Endothelial cell of umbilical vein (primary cell): ENCODE measurements around the gene LGR4. TPM values are rescaled to one million over a fixed set of nuclear protein-coding genes. Genes with fewer than 3 reads are reported as not detected.
A peak's percentile ranks its signal among the peaks of the same experiment; 100 is the strongest.

Source experiments
- Bru-seq: library from RNA; stranded (reverse); fragments of 400-500 nt; gene quantifications from one replicate; lab custom pipeline; 2021; lab: Mats Ljungman, UMichigan
- BruChase-seq, 2 experiments: library from RNA; stranded (reverse); fragments of 400-500 nt; gene quantifications; one replicate each; lab custom pipeline; 2021; lab: Mats Ljungman, UMichigan
- BruUV-seq: library from RNA; stranded (reverse); fragments of 400-500 nt; replicated peaks from 2 replicates; lab custom pipeline; 2021; lab: Mats Ljungman, UMichigan
- CTCF ChIA-PET: fragments of 300-600, 350-600 bp; sonication (Branson Sonifier 250); formaldehyde crosslinking; loops from one replicate; lab custom pipeline; 2021; ENCODE audit warnings: antibody characterized with exemption, inconsistent platforms; lab: Charles Lee
- POLR2A ChIA-PET: fragments of 300-600, 350-600 bp; sonication (Branson Sonifier 250); formaldehyde crosslinking; loops from one replicate; lab custom pipeline; 2021; ENCODE audit warnings: antibody characterized with exemption, inconsistent platforms; lab: Charles Lee
- DNase-seq: peaks from one replicate; pipeline ENCODE4 v3.0.0-alpha.2; 2011; ENCODE audit warnings: low read depth, low spot score
- FAIRE-seq: peaks from 2 replicates; lab custom pipeline; 2011; peaks lifted over from hg19 to GRCh38; lab: Jason Lieb, UNC
- H2AFZ ChIP-seq: 2 replicates; pipeline ENCODE4 v1.6.0; 2012; ENCODE audit warnings: low read depth, low read length, control low read depth, inconsistent platforms
- H3K27ac ChIP-seq: 2 replicates; pipeline ENCODE4 v1.5.1; 2011; ENCODE audit warnings: low read depth, mild to moderate bottlenecking, control low read depth, low read length, moderate library complexity; ENCODE audit not compliant: insufficient read depth
- H3K27me3 ChIP-seq, 2 experiments: 2 replicates each; pipeline versions ENCODE4 v1.6.0 to v1.6.1; 2011; ENCODE audit warnings: low read length in 2 of 2, mixed read lengths in 1 of 2; ENCODE audit not compliant: control insufficient read depth in 2 of 2, insufficient read depth in 2 of 2
- H3K36me3 ChIP-seq, 2 experiments: 2 replicates in 1 of 2; 3 replicates in 1 of 2; pipeline ENCODE4 v1.5.1; 2011; ENCODE audit warnings: low read length in 2 of 2, mild to moderate bottlenecking in 1 of 2, moderate library complexity in 1 of 2; ENCODE audit not compliant: control insufficient read depth in 2 of 2, insufficient read depth in 2 of 2; ENCODE audit errors: extremely low read depth in 1 of 2
- H3K4me1 ChIP-seq: 3 replicates; pipeline ENCODE4 v1.5.1; 2011; ENCODE audit warnings: mild to moderate bottlenecking, low read length; ENCODE audit not compliant: control insufficient read depth, insufficient read depth; ENCODE audit errors: extremely low read depth
- H3K4me2 ChIP-seq: 2 replicates; pipeline ENCODE4 v1.6.1; 2011; ENCODE audit warnings: low read length, control low read depth, mixed read lengths; ENCODE audit not compliant: insufficient read depth
- H3K4me3 ChIP-seq, 3 experiments: fragments of 200-600 bp in 1 of 3; sonication (generic), shearing (Covaris generic) in 1 of 3; replicated peaks in 1 of 3; 2 replicates each; pipeline ENCODE4 v1.5.1; 2011 to 2016; ENCODE audit warnings: control low read depth in 3 of 3, low read length in 3 of 3, mild to moderate bottlenecking in 2 of 3, inconsistent platforms in 1 of 3, low read depth in 1 of 3, moderate library complexity in 1 of 3; ENCODE audit not compliant: insufficient read depth in 1 of 3
- H3K79me2 ChIP-seq: 2 replicates; pipeline ENCODE4 v1.6.0; 2012; ENCODE audit warnings: low read length, inconsistent platforms; ENCODE audit not compliant: control insufficient read depth, insufficient read depth
- H3K9ac ChIP-seq: replicated peaks from 2 replicates; pipeline ENCODE3; 2011; ENCODE audit warnings: low read length, control low read depth; ENCODE audit not compliant: insufficient read depth; ENCODE audit errors: extremely low read depth
- H3K9me1 ChIP-seq: replicated peaks from 3 replicates; pipeline ENCODE4 v1.6.0; 2011; ENCODE audit warnings: mild to moderate bottlenecking, low read length; ENCODE audit not compliant: control insufficient read depth, insufficient read depth; ENCODE audit errors: extremely low read depth
- H3K9me3 ChIP-seq: replicated peaks from 2 replicates; pipeline ENCODE4 v1.5.1; 2012; ENCODE audit warnings: low read length, inconsistent platforms; ENCODE audit not compliant: control insufficient read depth, insufficient read depth
- H4K20me1 ChIP-seq: replicated peaks from 2 replicates; pipeline ENCODE3; 2011; ENCODE audit warnings: mild to moderate bottlenecking, low read length; ENCODE audit not compliant: control insufficient read depth, insufficient read depth; ENCODE audit errors: extremely low read depth
- EZH2 ChIP-seq: IDR thresholded peaks from 2 replicates; pipeline ENCODE4 v1.6.1; 2012; ENCODE audit warnings: borderline replicate concordance, low read depth, mild to moderate bottlenecking, moderate library complexity, low read length, inconsistent platforms; ENCODE audit not compliant: severe bottlenecking
- GATA2 ChIP-seq: IDR thresholded peaks from 2 replicates; pipeline ENCODE4 v1.7.0; 2011; ENCODE audit warnings: low read depth, mild to moderate bottlenecking, moderate library complexity, mixed read lengths, low read length; ENCODE audit not compliant: insufficient read length, insufficient read depth
- POLR2A ChIP-seq: IDR thresholded peaks from 2 replicates; pipeline ENCODE4 v1.6.1; 2012; ENCODE audit warnings: low read depth, mild to moderate bottlenecking, control low read depth, low read length
- dilution Hi-C: fragments of 300-500 bp; cut with MboI; formaldehyde crosslinking; loops from one replicate; pipeline ENCODE4 v1.15.0; 2019; ENCODE audit warnings: low sequenced_read_pairs; ENCODE audit not compliant: extremely low pct_ligation_motif_present
- intact Hi-C: fragments of 100-400 bp; cut with micrococcal nuclease; formaldehyde crosslinking; loops from one replicate; pipeline ENCODE4 v1.10.0; 2022
- long read RNA-seq: library from polyadenylated mRNA; stranded (forward); transcript quantifications from one replicate; pipeline ENCODE4 v2.0.0, GENCODE V29; 2021
- polyA minus RNA-seq, 3 experiments: library from RNA; depleted of rRNA, polyadenylated mRNA; stranded (reverse); fragments of >200 nt; gene quantifications; 1 replicate in 1 of 3; 2 replicates in 2 of 3; pipeline ENCODE4 v1.2.3, GENCODE V29; 2011
- polyA plus RNA-seq, 4 experiments: library from polyadenylated mRNA; depleted of rRNA in 3 of 4; stranded (reverse) in 3 of 4; unstranded in 1 of 4; fragments of >200 nt; gene quantifications; 2 replicates each; pipeline versions ENCODE4 v1.2.1 to v1.2.3, GENCODE V29; 2011 to 2012; ENCODE audit warnings: missing spikeins in 1 of 4
- total RNA-seq: library from RNA; stranded (reverse); gene quantifications from 2 replicates; pipeline ENCODE4 v1.2.3, GENCODE V29; 2021

LGR4 gene, protein sequence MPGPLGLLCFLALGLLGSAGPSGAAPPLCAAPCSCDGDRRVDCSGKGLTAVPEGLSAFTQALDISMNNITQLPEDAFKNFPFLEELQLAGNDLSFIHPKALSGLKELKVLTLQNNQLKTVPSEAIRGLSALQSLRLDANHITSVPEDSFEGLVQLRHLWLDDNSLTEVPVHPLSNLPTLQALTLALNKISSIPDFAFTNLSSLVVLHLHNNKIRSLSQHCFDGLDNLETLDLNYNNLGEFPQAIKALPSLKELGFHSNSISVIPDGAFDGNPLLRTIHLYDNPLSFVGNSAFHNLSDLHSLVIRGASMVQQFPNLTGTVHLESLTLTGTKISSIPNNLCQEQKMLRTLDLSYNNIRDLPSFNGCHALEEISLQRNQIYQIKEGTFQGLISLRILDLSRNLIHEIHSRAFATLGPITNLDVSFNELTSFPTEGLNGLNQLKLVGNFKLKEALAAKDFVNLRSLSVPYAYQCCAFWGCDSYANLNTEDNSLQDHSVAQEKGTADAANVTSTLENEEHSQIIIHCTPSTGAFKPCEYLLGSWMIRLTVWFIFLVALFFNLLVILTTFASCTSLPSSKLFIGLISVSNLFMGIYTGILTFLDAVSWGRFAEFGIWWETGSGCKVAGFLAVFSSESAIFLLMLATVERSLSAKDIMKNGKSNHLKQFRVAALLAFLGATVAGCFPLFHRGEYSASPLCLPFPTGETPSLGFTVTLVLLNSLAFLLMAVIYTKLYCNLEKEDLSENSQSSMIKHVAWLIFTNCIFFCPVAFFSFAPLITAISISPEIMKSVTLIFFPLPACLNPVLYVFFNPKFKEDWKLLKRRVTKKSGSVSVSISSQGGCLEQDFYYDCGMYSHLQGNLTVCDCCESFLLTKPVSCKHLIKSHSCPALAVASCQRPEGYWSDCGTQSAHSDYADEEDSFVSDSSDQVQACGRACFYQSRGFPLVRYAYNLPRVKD
- 2.6 and 3.1 TPM in 2 replicates for total RNA-seq
- 0.89 and 1.3 TPM in 2 replicates for polyA plus RNA-seq
- 0.98 and 1.1 TPM in 2 replicates for polyA plus RNA-seq (2011; cell fraction: cytosol; rRNA removed)
- polyA plus RNA-seq (2011; cell fraction: nucleus; rRNA removed) = 4.1 and 4.4 TPM in 2 replicates
- polyA plus RNA-seq (2012) = 7.4 and 7.7 TPM in 2 replicates
- polyA minus RNA-seq = 5.9 and 11.8 TPM in 2 replicates
- polyA minus RNA-seq (2011; cell fraction: cytosol; rRNA and poly(A)+ RNA removed) = 70.9 TPM
- polyA minus RNA-seq (2011; cell fraction: nucleus; rRNA and poly(A)+ RNA removed) = 7.3 and 9.6 TPM in 2 replicates
- percentile 42 among the genes with signal in this experiment for Bru-seq, nascent RNA
- percentile 46 among the genes with signal in this experiment for BruChase-seq, experiment 1, labeled RNA remaining after a 6-hour chase
- percentile 43 among the genes with signal in this experiment for BruChase-seq, experiment 2, labeled RNA remaining after a 2-hour chase
- long read RNA-seq, full-length matches to known transcripts = 1 of 2 reads
- long read RNA-seq, partial matches to known transcripts = 1 of 2 reads
- long read RNA-seq, other reads (novel, unspliced or antisense) = 0 of 2 reads

DNA sequence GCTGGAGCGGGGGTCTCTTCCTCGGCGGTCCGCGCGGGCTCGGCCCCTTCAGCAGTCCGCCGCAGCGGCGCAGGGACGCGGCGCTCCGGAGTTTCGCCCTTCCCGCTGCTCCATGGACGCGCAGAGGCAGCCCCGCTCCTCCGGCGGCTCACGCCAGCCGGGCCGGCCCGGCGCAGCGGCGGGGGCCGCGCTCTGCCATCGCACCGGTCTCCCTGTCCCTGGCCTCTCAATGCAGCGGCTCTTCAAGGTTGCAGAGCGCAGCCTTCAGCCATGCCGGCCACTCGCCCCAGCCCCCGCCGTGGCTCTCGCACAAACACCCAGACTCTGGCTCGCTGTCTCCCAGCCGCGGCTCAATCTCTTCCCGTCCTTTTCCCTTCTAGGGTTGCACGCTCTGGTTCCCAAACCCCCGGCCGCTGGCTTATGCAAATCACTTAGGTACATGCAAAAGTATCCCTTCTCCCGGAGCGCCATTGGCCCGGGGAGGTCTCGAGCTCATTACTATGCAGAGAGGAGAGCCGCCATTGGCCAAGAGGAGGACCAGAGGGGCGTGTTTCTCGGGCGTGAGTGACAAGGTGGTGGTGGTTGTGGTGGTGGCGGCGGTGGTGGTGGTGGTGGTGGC lies at the start of gene LGR4:
TSS of gene LGR4 (minus strand) at position 393 of the 619 bp plus-strand sequence. CDS start 488 bp downstream, outside the sequence.
- peak; percentile 8 for TF ChIP-seq EZH2
- no peak for TF ChIP-seq GATA2
- TF ChIP-seq POLR2A = peak; percentile 52
- Histone ChIP-seq H3K27ac (no peak within 1 kb of the TSS), H3K79me2 (no peaks in the 10 kb centered on the region), H3K36me3 (no peaks in the 10 kb centered on the region), H4K20me1 (no peaks in the 10 kb centered on the region), H3K4me1 (peaks cover 14% of the 10 kb centered on the region), H3K9me3 (no peaks in the 10 kb centered on the region), H3K9me1 (no peaks in the 10 kb centered on the region), H3K9ac (peak within 1 kb of the TSS; percentile 59), H3K4me3 (peak within 1 kb of the TSS; percentile 44 to 94 (median 73)), H3K27me3 (peaks cover 0 to 2% of the 10 kb centered on the region in 2 experiments), H2AFZ (peak within 1 kb of the TSS; percentile 99), H3K4me2 (peak within 1 kb of the TSS; percentile 86)
- ChIA-PET CTCF (interaction anchor here (0.6 to 6.3 kb wide), 10 partner anchors 11 to 288 kb away, joined by 3 to 63 read pairs (median 5); no protein-coding TSS in a partner anchor), POLR2A (interaction anchor here (0.5 to 1.0 kb wide), 2 partner anchors 13 to 190 kb away, joined by 4 read pairs; no protein-coding TSS in a partner anchor)
- dilution Hi-C loops = no loop called here
- peak; percentile 96 for DNase-seq
- intact Hi-C loops = loop anchor here (2.0 kb wide), 2 partner anchors 110 to 190 kb away; partner anchors contain the start of gene CCDC34
- BruUV-seq = no TSS peak
- peak; percentile 89 for FAIRE-seq
